Measurements from ENCODE around the gene DNAH8.

DNAH8 gene, protein sequence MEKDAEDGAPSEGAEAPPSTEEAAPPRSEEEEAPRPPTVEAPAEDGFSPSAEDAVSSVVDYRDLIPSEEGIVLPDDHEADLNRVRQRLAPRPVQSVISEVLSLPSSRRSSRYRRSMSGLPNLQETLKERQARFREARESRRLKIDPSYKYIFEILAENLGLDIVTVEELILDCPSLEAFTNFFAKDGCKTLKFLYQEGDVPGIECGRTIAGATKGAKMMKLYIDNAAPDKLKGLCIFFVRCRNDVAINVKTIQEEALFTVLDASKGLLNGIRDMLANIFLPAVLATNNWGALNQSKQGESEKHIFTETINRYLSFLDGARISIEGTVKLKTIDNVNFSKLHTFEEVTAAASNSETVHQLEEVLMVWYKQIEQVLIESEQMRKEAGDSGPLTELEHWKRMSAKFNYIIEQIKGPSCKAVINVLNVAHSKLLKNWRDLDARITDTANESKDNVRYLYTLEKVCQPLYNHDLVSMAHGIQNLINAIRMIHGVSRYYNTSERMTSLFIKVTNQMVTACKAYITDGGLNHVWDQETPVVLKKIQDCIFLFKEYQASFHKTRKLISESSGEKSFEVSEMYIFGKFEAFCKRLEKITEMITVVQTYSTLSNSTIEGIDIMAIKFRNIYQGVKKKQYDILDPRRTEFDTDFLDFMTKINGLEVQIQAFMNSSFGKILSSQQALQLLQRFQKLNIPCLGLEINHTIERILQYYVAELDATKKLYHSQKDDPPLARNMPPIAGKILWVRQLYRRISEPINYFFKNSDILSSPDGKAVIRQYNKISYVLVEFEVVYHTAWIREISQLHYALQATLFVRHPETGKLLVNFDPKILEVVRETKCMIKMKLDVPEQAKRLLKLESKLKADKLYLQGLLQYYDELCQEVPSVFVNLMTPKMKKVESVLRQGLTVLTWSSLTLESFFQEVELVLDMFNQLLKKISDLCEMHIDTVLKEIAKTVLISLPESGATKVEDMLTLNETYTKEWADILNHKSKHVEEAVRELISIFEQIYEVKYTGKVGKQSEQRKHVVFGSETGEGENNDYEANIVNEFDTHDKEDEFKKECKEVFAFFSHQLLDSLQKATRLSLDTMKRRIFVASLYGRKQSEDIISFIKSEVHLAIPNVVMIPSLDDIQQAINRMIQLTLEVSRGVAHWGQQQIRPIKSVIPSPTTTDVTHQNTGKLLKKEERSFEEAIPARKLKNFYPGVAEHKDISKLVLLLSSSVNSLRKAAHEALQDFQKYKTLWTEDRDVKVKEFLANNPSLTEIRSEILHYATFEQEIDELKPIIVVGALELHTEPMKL (N-terminal part only)

DNA sequence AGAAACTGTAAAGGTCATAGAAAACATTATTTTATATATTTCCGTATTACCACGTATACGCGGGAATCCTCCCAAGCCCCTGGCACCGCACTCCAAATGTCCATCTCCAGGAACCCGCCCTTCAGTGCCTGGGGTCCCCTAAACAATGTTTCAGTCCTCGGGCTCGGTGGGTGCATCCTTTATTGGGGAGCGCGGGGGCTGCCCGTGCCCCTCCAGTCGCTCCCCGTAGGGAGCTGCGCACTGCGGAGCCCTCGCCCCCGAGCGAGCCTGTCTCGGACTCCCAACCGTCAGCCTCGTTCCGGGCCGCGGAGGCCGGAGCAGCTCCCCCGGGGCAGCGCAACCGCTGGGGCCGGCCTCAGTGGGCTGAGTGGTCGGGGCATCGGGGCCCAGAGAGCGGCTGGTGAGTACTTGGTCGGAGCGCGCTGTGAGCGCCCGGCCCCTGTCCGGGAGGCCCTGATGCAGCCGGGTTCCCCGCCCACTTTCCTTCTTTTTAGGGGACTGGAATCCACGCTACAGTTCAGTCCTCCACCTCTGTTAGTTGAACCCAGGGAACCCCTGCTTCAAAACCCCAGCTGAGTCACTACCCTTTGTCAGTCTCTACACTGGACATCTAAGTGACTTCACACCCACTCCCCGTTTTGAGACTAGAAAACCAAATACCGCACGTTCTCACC lies at the start of gene DNAH8:
Gene DNAH8, plus strand, starts transcription at position 296 of the 674 bp plus-strand sequence. CDS start 7,499 bp downstream, outside the sequence.
- no peak for DNase-seq

DNA sequence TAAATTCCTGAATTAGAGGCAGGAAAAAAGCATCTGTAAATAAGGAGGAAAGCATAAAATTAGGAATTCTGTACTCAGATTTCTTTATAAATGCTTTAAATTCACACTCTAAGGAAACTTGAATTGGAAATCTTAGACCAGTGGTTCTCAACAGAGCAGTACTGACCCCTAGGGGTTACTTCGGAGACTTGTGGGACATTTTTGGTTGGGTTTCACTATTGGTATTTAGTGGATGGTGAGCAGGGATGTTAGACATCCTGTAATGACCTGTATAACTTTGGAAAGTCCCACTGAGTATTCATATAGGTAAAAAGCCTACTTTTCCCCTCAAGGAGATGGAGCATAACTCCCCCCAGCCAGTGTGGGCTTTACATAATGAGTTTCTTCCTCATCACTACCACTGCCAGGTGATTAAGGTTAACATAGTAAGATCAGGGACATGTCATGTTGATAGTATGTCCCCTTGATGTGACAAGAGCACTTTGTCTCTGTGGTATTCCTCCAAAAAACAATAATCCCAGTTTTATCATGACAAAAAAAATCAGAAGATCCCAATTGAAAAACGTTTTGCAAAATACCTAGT lies 43.1 kb upstream of the DNAH8 start:
- peak in 1 of 58 donors; percentile 10 for DNase-seq

DNA sequence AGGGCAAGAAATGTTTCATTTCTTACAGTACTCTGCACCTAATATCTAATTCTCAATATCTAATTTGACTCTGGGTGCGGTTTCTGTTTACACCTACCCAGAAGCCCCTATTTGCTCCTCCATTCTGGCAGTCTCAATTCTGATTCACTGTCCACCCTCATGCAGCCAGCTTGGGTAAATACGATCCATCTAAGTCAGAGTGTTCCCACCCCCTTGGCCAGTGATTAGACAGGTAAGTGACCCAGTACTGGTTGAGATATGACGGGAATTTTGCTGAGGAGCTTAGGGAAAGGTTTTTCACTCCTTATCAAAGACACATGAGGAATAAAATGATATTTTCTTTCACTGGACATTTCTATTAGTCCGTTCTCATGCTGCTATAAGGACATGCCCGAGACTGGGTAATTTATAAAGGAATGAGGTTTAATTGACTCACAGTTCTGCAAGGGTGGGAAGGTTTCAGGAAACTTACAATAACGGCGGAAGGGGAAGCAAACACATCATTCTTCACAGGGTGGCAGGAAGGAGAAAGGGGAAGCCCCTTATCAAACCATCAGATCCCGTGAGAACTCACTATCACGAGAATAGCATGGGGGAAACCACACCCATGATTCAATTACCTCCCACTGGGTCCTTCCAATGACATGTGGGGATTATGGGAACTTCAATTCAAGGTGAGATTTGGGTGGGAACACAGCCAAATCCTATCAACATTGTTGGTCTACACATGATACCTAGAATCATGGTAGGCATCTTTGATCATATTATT lies 41.5 kb upstream of the DNAH8 start:
- no peak for DNase-seq

DNA sequence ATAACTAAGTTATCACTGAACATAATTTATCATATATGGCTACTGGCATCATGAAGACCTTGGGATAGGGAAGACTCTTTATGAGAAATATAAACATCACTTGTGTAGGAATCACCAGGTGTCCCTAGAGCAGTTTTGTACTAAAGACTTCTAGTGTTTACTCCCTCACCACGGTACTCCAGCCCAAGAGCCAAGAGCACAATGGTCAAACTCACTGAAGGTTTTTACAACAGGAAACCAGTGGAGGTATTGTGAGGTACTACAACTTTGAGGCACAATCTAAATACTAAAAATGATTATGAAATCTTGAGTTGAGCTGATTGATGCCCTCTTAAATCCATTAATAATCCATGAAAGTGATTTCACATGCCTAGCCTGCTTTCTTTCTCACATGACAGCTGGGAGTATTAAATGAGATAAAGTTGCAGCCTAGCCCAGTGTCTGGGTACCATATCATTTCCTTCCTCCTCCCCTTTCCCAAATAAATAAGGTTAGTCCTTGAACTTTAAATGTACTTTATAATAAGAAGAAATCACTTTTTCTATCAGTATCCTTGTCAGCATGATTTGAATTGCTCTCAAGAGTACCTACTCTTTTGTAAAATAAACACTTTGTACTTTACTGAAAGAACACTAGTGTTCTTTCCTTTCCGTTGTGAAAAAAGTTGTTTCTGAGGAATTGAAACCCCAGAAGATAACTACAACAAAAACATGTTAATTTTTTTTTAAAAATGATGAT lies 38.7 kb upstream of the DNAH8 start:
- no peak for DNase-seq

DNA sequence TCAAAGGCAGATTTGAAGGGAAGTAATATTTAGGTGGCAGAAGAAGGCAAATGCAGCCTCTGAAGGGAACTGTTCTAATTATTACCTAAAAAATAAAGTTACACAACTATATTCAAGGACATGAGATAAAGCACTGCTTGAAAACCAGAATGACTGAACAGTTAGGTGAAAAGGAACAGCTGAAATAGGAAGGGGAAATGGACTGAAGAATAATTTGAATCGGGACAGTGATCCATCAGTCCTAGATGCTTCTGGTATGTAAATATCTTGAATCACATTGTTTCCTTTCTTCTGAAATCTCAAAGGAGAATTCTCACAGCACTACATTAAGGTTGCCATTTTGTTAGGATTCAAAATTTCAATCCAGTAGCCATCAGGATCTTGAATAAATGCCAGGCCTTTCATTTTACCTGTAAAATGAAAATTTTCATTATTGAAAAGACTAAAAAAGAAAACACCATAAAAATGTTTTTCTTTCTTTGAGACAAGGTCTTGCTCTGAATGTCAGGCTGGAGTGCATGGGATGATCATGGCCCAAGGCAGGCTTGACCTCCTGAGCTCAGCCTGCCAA lies 38.1 kb upstream of the DNAH8 start:
- DNase-seq: no peak

DNA sequence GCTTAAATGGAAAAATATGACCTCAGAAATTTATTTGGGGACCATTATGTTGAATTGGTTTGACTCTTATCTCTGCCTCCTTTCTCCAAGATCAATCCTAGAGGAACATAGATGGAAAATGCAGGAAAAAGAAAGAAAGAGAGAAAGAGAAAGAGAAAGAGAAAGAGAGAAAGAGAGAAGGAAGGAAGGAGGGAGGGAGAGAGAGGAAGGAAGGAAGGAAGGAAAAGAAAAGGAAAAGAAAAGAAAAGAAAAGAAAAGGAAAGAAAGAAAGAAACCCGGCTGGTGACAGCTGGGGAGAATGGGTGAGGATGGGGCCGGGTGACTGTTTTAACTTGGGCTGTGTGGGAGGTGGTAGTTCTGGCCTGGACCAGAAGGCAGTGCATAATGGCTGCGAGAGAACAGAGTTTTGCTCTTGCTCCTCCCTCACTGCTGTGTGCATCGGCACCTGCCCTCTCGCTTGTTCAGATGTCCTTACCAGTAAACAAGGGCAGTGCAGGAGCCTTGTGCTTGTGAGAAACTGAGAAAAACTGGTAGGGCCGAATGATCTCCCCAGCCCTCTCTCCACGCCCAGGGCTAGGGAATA lies 36.8 kb upstream of the DNAH8 start:
- peak in 2 of 58 donors; percentile 6 to 7 for DNase-seq

DNA sequence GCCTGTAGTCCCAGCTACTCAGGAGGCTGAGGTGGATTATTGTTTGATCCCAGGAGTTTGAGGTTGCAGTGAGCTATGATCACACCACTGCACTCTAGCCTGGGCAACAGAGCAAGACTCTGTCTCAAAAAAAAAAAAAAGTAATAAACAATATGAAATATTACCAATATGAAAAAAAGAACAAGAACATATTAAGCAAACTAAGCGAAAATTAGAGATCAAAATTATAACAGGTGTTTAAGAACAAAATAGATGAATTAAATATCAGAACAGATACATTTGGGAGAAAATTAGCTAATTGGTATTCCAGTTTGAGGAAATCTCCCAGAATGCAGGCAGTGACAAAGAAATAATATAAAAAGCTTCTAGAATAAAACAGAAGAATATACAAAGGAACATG lies 35.4 kb upstream of the DNAH8 start:
- no peak for DNase-seq

DNA sequence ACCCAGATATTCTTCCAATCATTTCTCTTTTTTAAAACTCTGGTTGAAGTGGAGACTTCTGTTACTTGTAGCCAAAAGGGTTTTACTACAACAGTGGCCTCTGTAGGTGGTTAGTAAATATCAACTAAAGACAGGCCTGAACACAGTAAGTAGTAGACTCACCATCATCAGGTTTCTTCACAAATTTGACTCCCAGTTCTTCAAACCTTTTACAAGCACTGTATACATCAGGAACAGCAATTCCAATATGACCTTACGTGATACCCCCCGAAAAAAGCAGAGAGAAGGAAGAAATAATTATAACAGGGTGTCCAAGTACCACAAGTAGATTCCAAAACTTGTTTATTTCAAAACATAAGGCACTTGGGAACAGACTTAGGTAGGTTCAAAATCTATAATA lies 33.3 kb upstream of the DNAH8 start:
- DNase-seq: no peak

DNA sequence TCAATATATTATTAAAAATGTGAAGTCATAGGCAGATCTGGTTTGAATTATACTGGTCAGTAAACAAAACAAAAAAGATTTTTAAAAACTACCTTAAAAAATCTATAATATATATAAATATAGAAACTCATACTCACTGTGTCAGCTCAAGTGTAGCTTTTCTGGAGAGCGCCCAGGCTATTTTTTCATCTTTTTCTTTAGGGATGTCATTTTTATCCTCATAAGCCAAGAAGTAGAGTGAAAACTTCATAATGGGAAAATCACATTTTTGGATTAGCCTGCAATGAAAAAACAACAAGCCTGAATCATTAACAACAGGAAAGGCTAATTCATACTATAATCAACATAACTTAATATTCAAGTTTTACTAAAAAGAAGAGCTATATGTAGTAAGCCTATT lies 30.9 kb upstream of the DNAH8 start:
- DNase-seq: no peak

DNA sequence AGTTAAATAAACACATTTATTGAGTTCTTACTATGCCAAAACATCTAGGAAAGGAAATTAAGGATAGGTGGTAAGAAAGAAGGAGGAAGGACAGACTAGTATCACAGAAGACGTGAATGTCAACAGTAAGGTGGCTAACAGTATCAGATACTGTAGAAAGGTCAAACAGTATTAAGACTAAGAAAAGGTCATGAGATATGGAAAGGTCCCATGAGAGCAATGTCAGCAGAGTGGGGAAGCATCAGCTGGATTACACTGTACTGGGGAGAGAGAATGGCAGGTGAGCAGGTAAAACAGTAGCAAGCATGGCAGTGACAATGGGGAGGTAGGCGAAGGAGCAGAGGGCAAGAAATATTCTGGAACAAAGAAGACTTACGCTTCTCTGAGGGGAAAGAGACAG lies 30.2 kb upstream of the DNAH8 start:
- DNase-seq: no peak

DNA sequence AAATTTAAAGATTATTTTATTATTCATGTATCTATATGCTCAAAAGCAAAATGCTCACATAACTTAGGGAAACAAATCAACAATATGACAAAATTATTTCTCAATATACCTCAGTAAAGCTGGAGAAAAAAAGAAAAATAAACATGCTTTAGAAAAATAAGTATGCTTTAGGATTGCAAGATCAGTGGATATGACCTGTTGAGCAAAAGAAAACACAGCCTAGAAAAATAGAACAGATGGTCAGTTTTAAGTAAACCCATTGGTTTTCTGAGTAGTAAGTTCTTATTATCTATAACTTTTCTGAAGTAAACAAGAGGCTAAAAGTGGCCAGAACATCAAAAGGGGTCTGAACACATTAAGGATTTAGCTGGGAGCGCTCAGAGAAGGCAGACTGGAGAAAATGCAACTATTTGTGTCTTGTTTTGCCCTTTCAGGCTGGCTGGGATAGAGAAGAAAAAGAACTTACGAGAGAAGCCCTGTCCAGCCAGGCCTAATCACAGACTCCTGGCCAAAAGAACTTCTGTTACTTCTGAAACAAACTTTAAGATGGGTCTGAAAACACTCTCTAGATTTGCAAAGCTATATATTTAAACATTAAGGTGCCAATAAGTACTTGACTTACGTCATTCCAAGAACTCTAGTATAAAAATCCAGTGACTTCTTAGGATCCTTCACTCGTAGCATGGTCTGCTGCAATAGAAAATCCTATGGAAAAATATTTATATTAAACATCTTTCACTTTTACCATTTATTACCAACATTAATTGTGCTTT lies 28.7 kb upstream of the DNAH8 start:
- DNase-seq: no peak

DNA sequence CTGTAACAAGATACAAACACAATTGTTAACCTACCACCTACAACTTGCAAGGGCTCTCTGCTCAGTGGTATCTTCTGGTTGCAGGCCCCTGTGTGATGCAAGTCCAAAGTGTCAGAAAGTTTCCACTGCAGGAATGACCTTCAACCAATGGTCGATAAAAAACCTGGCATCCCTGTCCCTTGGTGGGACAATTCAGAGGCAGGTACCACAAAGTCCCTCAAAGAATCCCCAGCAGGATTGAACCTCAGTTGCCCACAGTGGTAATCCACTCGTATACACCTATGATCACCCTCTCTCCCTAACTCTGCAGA lies 28.1 kb upstream of the DNAH8 start:
- no peak for DNase-seq

DNA sequence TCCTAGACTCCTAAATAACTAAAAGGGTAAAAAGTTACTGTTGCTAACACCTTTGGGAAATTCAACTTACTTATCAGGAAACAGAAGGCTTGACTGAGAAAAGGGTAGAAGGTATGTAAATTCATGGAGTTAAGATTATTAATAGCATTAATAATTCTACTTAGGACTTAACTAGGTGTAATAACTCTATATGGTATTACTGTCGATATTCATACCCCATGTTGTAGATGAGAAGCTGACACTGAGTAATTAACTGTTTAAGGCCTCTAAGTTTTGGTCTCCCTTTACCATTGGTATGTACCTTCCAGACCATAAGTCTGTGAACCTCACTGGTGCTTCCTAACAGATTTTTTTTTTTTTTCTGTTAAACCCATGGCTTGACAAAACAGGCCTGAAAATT lies 27.6 kb upstream of the DNAH8 start:
- DNase-seq: no peak

DNA sequence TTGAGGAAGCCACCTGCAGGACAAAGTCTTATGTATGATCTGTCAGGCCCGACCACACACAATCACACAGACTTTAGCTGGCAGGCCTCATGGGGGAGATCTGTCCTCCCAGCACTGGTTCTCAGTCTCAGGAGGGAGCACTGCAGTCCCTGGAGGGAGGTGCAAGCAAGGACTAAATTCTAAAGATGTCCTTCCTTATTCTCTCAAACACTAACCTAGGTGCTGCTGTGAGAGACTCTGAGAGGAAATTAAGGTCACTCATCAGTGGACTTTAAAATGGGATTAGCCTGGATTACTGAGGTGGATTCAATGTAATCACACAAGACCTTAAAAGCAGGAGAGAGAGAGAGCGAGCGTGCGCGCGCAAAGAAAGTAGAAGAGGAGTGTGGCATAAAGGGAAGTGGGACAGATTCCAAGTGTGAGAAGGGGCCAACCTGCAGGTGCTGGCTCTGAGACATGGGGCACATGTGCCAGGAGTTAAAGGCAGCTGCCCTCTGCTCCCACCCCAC lies 26.5 kb upstream of the DNAH8 start:
- peak in 3 of 58 donors; percentile 8 to 30 (median 25) for DNase-seq

DNA sequence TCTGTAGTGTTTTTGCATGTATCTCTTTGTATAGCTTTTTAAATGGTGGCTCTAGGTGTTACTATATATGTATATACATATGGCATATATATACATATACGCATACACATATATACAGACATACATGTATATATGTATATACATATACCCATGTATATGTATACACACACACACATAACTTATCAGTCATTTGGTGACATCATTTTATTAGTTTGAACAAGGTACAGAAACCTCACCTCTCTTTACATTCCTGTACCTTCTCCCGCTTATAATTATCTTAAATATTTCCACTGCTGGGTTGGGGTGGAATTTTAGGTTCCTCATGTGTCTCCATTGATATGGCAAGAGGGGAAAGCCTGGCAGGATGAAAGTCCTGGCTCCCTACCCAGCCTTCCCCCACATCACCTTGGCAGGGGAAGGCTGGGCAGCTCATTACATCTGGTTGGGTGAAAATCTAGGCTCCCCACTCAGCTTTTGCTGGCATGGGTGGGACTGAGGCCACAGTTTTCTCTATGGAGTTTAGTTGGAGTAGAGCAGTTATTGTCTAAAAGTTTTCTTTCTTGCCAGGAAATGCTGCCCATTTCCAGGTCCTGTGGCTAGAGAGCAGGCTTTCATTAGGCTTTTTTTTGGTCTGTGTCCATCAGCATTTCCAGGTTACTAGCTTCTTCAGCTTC lies 19.7 kb upstream of the DNAH8 start:
- peak in 31 of 58 donors; percentile 5 to 71 (median 29) for DNase-seq

DNA sequence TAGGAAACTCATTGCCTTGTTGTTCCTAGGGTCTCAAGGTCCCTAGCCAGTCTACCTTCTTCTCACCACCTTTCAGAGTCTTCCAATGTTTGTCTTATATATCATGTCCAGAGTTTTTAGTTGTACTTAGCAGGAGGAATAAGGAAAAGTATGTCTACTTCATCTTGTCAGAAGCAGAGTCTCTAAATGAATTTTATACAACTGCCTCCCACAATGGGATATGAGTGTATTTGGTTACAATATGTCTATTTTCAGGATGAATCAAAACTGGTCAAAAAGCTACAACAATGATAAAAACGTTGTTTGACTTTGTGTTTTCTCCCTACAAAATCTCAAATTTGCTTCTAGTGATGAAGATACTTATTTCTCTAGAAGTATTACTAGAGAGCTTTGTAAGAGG lies 19.2 kb upstream of the DNAH8 start:
- no peak for DNase-seq

DNA sequence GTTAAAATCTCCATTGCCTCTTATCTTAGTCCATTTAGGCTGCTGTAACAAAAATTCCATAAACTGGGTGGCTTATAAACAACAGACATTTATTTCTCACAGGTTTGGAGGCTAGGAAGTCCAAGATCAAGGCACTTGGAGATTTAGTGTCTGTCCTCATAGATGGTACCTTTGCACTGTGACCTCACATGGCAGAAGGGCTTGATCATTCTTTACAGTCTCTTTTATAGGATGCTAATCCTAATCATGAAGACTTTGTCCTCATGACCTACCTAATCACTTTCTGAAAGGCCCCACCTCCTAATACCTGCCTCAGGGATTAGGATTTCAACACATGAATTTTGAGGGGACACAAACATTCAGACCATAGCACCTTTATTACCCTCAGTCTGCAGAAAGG lies 18.8 kb upstream of the DNAH8 start:
- no peak for DNase-seq

Measured in anterior cingulate cortex (tissue), 58 donors.